Activated naive CD8-positive, alpha-beta T cell treated with anti-CD3 and anti-CD28 coated beads, Interleukin-2, amount 50 U/mL, for 24 hours (primary cell): Measurements from ENCODE around the gene KEAP1.

Experiments
- ATAC-seq: fragments of 150-1000 bp; cut with Tn5 transposase; one replicate; pipeline ENCODE4 v1.10.0; 2021
- DNase-seq: peaks from one replicate; pipeline ENCODE4 v3.0.0; 2021
- H3K27ac Mint-ChIP-seq: one replicate; pipeline ENCODE4 v1.8.0; 2021; ENCODE audit warnings: mild to moderate bottlenecking, mixed read lengths
- H3K27me3 Mint-ChIP-seq: one replicate; pipeline ENCODE4 v1.8.0; 2021; ENCODE audit warnings: mixed read lengths
- H3K36me3 Mint-ChIP-seq: one replicate; pipeline ENCODE4 v1.8.0; 2021; ENCODE audit warnings: low read depth, mixed read lengths
- H3K4me1 Mint-ChIP-seq: one replicate; pipeline ENCODE4 v1.8.0; 2021; ENCODE audit warnings: mixed read lengths
- H3K4me3 Mint-ChIP-seq: one replicate; pipeline ENCODE4 v1.8.0; 2021; ENCODE audit warnings: mild to moderate bottlenecking, moderate library complexity, mixed read lengths
- H3K9me3 Mint-ChIP-seq: one replicate; pipeline ENCODE4 v1.8.0; 2021; ENCODE audit warnings: mixed read lengths

KEAP1 gene

GRCh38 chr19:10517361-10517759 lies 14.2 kb upstream of the KEAP1 start, which contains the start of gene S1PR5:
Gene S1PR5 (minus strand): TSS chr19:10517447. CDS start chr19:10515011, 2,436 bp downstream.
- Mint-ChIP-seq H3K4me1 (peaks cover 29% of the 10 kb centered on the region), H3K36me3 (no peaks in the 10 kb centered on the region), H3K9me3 (no peaks in the 10 kb centered on the region), H3K27me3 (peaks cover 58% of the 10 kb centered on the region), H3K4me3 (peak within 1 kb of the TSS; percentile 50), H3K27ac (no peak within 1 kb of the TSS)
- DNase-seq (no peak), ATAC-seq (no peak)

DNA sequence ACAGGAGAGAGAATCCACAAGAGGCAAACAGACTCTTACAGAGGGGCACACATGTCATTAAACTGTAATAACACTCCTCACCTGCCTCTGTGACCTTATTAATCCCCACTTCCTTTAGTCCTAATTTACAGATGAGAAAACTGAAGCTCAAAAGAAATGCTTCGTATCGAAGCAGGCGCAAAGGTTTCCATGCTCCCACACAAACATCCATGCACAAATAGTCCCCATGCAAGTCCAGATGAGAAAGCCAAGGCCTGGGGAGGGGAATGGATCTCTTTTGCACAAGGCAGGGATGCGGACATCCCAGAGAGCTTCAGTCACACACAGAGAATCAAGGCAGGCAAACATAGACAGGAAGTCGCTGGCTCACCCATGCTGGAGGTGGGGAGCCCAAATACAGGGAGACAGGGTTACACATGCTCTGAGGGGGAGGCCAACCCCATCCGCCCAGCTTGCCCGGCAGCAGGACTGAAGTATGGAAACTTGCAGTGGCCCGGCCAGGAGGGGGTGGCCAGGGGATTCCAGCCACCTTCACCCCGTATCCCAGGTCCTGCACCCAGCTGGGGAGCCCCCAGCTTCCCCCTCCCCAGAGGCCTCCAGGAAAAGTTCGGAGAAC lies 13.6 kb upstream of the KEAP1 start:
- ATAC-seq: no peak
- H3K4me3 Mint-ChIP-seq: peak overlapping the region; percentile 24
- H3K9me3 Mint-ChIP-seq: no peaks in the 10 kb centered on the region
- H3K4me1 Mint-ChIP-seq: peaks cover 29% of the 10 kb centered on the region
- DNase-seq: no peak
- H3K27ac Mint-ChIP-seq: no peak overlapping the region
- no peaks in the 10 kb centered on the region for H3K36me3 Mint-ChIP-seq
- peaks cover 58% of the 10 kb centered on the region for H3K27me3 Mint-ChIP-seq

- Mint-ChIP-seq H3K9me3 (no peaks in the 10 kb centered on the region), H3K4me3 (peak overlapping the region; percentile 24), H3K27me3 (peaks cover 58% of the 10 kb centered on the region), H3K4me1 (peaks cover 29% of the 10 kb centered on the region), H3K36me3 (no peaks in the 10 kb centered on the region), H3K27ac (no peak overlapping the region)
- DNase-seq: no peak
- no peak for ATAC-seq
Measured at GRCh38 chr19:10516064-10516385, 12.9 kb upstream of the KEAP1 start.

- peak overlapping the region; percentile 59 for H3K4me3 Mint-ChIP-seq
- DNase-seq (peak; percentile 52), ATAC-seq (peak; percentile 57)
- no peak overlapping the region for H3K27ac Mint-ChIP-seq
- H3K27me3 Mint-ChIP-seq: peaks cover 53% of the 10 kb centered on the region
- H3K4me1 Mint-ChIP-seq: peaks cover 30% of the 10 kb centered on the region
- H3K9me3 Mint-ChIP-seq: no peaks in the 10 kb centered on the region
- H3K36me3 Mint-ChIP-seq: no peaks in the 10 kb centered on the region
Measured at GRCh38 chr19:10514211-10515145, 11.3 kb upstream of the KEAP1 start.

GRCh38 chr19:10513223-10513622 lies 10.1 kb upstream of the KEAP1 start:
- DNase-seq (no peak), ATAC-seq (no peak)
- Mint-ChIP-seq H3K4me3 (no peak overlapping the region), H3K27me3 (peaks cover 44% of the 10 kb centered on the region), H3K4me1 (peaks cover 24% of the 10 kb centered on the region), H3K9me3 (no peaks in the 10 kb centered on the region), H3K27ac (no peak overlapping the region), H3K36me3 (no peaks in the 10 kb centered on the region)

- H3K4me3 Mint-ChIP-seq: no peak overlapping the region
- peaks cover 21% of the 10 kb centered on the region for H3K4me1 Mint-ChIP-seq
- H3K27ac Mint-ChIP-seq: no peak overlapping the region
- no peaks in the 10 kb centered on the region for H3K36me3 Mint-ChIP-seq
- H3K9me3 Mint-ChIP-seq: no peaks in the 10 kb centered on the region
- no peak for ATAC-seq
- H3K27me3 Mint-ChIP-seq: peaks cover 25% of the 10 kb centered on the region
- peak; percentile 72 for DNase-seq
Measured at GRCh38 chr19:10510301-10510802, 7.2 kb upstream of the KEAP1 start.

GRCh38 chr19:10508707-10509106 lies 5.6 kb upstream of the KEAP1 start:
- DNase-seq: no peak

DNA sequence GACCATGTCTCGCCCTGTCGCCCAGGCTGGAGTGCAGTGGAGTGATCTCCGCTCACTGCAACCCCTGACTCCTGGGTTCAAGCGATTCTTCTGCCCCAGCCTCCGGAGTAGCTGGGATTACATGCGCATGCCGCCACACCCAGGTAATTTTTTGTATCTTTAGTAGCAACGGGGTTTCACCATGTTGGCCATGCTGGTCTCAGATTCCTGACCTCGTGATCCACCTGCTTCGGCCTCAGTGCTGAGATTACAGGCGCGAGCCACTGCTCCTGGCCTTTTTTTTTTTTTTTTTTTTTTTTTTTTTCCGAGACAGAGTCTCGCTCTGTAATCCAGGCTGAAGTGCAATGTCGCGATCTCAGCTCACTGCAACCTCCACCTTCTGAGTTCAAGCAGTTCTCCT lies 4.9 kb upstream of the KEAP1 start:
- Mint-ChIP-seq H3K27me3 (peaks cover 7% of the 10 kb centered on the region), H3K9me3 (no peaks in the 10 kb centered on the region), H3K4me3 (no peak overlapping the region), H3K4me1 (peaks cover 18% of the 10 kb centered on the region), H3K27ac (no peak overlapping the region), H3K36me3 (no peaks in the 10 kb centered on the region)
- DNase-seq (no peak), ATAC-seq (no peak)

More at GRCh38 chr19:10508707-10509106, 5.6 kb upstream of the KEAP1 start:
- peaks cover 13% of the 10 kb centered on the region for H3K27me3 Mint-ChIP-seq
- peak overlapping the region; percentile 68 for H3K27ac Mint-ChIP-seq
- H3K36me3 Mint-ChIP-seq: no peaks in the 10 kb centered on the region
- H3K4me3 Mint-ChIP-seq: peak overlapping the region; percentile 43
- H3K4me1 Mint-ChIP-seq: peaks cover 18% of the 10 kb centered on the region
- peak; percentile 67 for ATAC-seq
- H3K9me3 Mint-ChIP-seq: no peaks in the 10 kb centered on the region

- DNase-seq: peak; percentile 90
- no peaks in the 10 kb centered on the region for H3K9me3 Mint-ChIP-seq
- peak overlapping the region; percentile 21 for H3K4me3 Mint-ChIP-seq
- H3K36me3 Mint-ChIP-seq: peaks cover 3% of the 10 kb centered on the region
- peak; percentile 27 for ATAC-seq
- peaks cover 2% of the 10 kb centered on the region for H3K27me3 Mint-ChIP-seq
- peak overlapping the region; percentile 14 for H3K27ac Mint-ChIP-seq
- peaks cover 26% of the 10 kb centered on the region for H3K4me1 Mint-ChIP-seq
Measured at GRCh38 chr19:10505583-10506229, 2.5 kb upstream of the KEAP1 start.

DNA sequence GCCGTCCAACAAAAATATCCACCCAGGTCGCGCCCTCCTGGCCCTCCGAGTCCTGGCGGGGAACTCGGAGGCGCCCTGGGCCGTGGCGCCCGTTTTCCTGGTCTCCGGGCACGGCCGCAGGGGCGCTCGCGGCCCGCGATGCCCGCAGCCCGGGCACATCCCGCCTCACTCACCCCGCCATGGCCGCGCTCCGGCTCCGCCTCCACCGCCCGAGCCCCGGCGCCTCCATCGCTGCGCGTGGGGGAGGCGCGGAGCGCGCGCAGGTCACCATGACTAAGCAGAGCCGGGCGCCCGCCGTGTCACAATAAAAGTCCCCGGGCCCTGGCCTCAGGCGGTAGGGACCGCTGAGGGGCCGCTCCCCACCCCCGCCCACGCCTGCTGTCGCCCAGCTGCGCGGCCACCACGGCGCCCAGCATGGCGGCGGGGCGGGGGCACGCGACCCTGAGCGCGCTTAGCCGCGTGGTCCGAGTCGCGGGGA lies 593 bp downstream of the KEAP1 start:
- peak overlapping the region; percentile 91 for H3K27ac Mint-ChIP-seq
- H3K36me3 Mint-ChIP-seq: peaks cover 21% of the 10 kb centered on the region
- H3K4me3 Mint-ChIP-seq: peak overlapping the region; percentile 95
- ATAC-seq: peak; percentile 91
- H3K4me1 Mint-ChIP-seq: peaks cover 33% of the 10 kb centered on the region
- peak; percentile 92 for DNase-seq
- H3K27me3 Mint-ChIP-seq: no peaks in the 10 kb centered on the region
- no peaks in the 10 kb centered on the region for H3K9me3 Mint-ChIP-seq

DNA sequence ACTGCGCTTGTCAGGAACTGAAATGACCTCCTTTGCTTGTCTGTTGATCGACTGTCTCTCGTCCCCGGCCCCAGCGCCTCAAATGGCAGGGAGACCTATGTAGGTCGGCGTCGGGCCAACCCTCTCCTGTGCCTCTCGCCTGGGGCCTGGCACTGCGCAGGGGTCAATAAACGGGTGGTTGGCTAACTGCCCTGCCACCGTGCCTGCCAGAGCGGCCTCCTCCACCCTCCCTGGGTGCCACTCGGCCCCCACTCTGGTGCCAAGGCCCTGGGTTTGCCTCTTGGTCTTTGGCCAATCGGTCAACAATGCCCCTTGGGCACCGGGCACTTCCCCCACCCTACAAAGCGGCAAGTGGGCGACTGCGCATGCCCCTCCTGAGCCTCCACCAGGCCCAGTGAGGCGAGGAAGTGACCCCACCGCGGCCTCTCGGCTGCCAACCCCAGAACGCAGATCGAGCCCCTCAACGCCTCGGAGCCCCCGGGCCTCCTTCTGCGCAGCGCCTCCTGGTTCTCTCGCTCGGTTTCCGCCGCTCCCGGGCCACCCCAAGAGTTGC lies 1.1 kb downstream of the KEAP1 start:
- no peaks in the 10 kb centered on the region for H3K27me3 Mint-ChIP-seq
- DNase-seq (peak; percentile 70), ATAC-seq (peak; percentile 37)

GRCh38 chr19:10500247-10500592 lies 2.9 kb downstream of the KEAP1 start:
- Mint-ChIP-seq H3K4me3 (peak overlapping the region; percentile 95), H3K36me3 (peaks cover 23% of the 10 kb centered on the region), H3K27me3 (no peaks in the 10 kb centered on the region), H3K9me3 (no peaks in the 10 kb centered on the region), H3K27ac (peak overlapping the region; percentile 70), H3K4me1 (peaks cover 27% of the 10 kb centered on the region)
- ATAC-seq (no peak), DNase-seq (no peak)

More for the DNA sequence above, 1.1 kb downstream of the KEAP1 start:
- Mint-ChIP-seq H3K9me3 (no peaks in the 10 kb centered on the region), H3K36me3 (peaks cover 22% of the 10 kb centered on the region), H3K27ac (peak overlapping the region; percentile 91), H3K4me1 (peaks cover 33% of the 10 kb centered on the region), H3K4me3 (peak overlapping the region; percentile 95)

- Mint-ChIP-seq H3K27ac (no peak overlapping the region), H3K4me1 (peaks cover 27% of the 10 kb centered on the region), H3K9me3 (no peaks in the 10 kb centered on the region), H3K4me3 (peak overlapping the region; percentile 95), H3K27me3 (no peaks in the 10 kb centered on the region), H3K36me3 (peaks cover 23% of the 10 kb centered on the region)
- ATAC-seq (no peak), DNase-seq (no peak)
Measured at GRCh38 chr19:10499550-10500246, 3.5 kb downstream of the KEAP1 start.

- no peak overlapping the region for H3K27ac Mint-ChIP-seq
- no peak overlapping the region for H3K4me3 Mint-ChIP-seq
- peaks cover 23% of the 10 kb centered on the region for H3K4me1 Mint-ChIP-seq
- H3K27me3 Mint-ChIP-seq: no peaks in the 10 kb centered on the region
- DNase-seq (no peak), ATAC-seq (no peak)
- peaks cover 28% of the 10 kb centered on the region for H3K36me3 Mint-ChIP-seq
- H3K9me3 Mint-ChIP-seq: no peaks in the 10 kb centered on the region
Measured at GRCh38 chr19:10497371-10497770, 5.8 kb downstream of the KEAP1 start.
